Cortex of kidney (tissue), 1 donor: ENCODE results near the gene GPC6.
"Not testable (repeated sequence)": the region's sequence is repeated elsewhere in the genome, so short reads cannot be mapped to it uniquely, and the experiment has no call there.

ENCODE experiments used
- DNase-seq: peaks from one replicate; lab custom pipeline; 2025; lab: John Stamatoyannopoulos, UW

GPC6 gene

GRCh38 chr13:94302847-94303565 is 1076.4 kb downstream of the GPC6 start:
- not testable (repeated sequence) for DNase-seq

- DNase-seq, result no peak
Observed at GRCh38 chr13:94303644-94304174, 1077.1 kb downstream of the GPC6 start.

- DNase-seq, result no peak
Observed at GRCh38 chr13:94305033-94305432, 1078.4 kb downstream of the GPC6 start.

- DNase-seq, result no peak
Observed at GRCh38 chr13:94305463-94305862, 1078.9 kb downstream of the GPC6 start.

GRCh38 chr13:94305934-94306333 is 1079.3 kb downstream of the GPC6 start:
- DNase-seq, result no peak

GRCh38 chr13:94308832-94309231 is 1082.2 kb downstream of the GPC6 start:
- no peak for DNase-seq

GRCh38 chr13:94309576-94309975 is 1083.0 kb downstream of the GPC6 start:
- DNase-seq, result no peak

GRCh38 chr13:94309997-94310855 is 1083.6 kb downstream of the GPC6 start:
- DNase-seq, result no peak

- no peak for DNase-seq
Observed at GRCh38 chr13:94311893-94312292, 1085.3 kb downstream of the GPC6 start.

GRCh38 chr13:94312511-94313216 is 1086.1 kb downstream of the GPC6 start:
- no peak for DNase-seq

- no peak for DNase-seq
Observed at GRCh38 chr13:94313321-94313910, 1086.8 kb downstream of the GPC6 start.

GRCh38 chr13:94313926-94314325 is 1087.3 kb downstream of the GPC6 start:
- no peak for DNase-seq

GRCh38 chr13:94315188-94315587 is 1088.6 kb downstream of the GPC6 start:
- DNase-seq, result no peak

- no peak for DNase-seq
Observed at GRCh38 chr13:94317063-94317491, 1090.5 kb downstream of the GPC6 start.

GRCh38 chr13:94318418-94318817 is 1091.8 kb downstream of the GPC6 start:
- DNase-seq, result no peak

- DNase-seq, result no peak
Observed at GRCh38 chr13:94319501-94319900, 1092.9 kb downstream of the GPC6 start.

- DNase-seq, result no peak
Observed at GRCh38 chr13:94322925-94323763, 1096.5 kb downstream of the GPC6 start.

GRCh38 chr13:94323764-94324758 is 1097.5 kb downstream of the GPC6 start:
- DNase-seq, result no peak

GRCh38 chr13:94324767-94325540 is 1098.3 kb downstream of the GPC6 start:
- no peak for DNase-seq
